ENCODE measurements around the gene BCAP29. TPM values are rescaled to one million over a fixed set of nuclear protein-coding genes. Genes with fewer than 3 reads are reported as not detected.

The BCAP29 gene
- total RNA-seq, 2 donors from 2014 or later: 63.1 to 71.4 TPM

GRCh38 chr7:107666790-107667189 is 86.7 kb downstream of the BCAP29 start:
- no peak overlapping the region for H3K9ac ChIP-seq (ENCODE audit: low read depth in 2 of 2, low read length in 2 of 2)
- no peak overlapping the region for H3K4me3 ChIP-seq
- H3K9me3 ChIP-seq: no peaks in the 10 kb centered on the region
- intact Hi-C loops (cut with DNase I): no loop called here
- H3K4me1 ChIP-seq: no peaks in the 10 kb centered on the region
- DNase-seq: no peak
- H3K36me3 ChIP-seq: no peaks in the 10 kb centered on the region
- no peak overlapping the region for H3K27ac ChIP-seq
- no peak for TF ChIP-seq CTCF (IDR thresholded peaks at IDR 0.05)
- peaks cover 6% of the 10 kb centered on the region for H3K27me3 ChIP-seq

- TF ChIP-seq CTCF (IDR thresholded peaks at IDR 0.05): no peak
- H3K4me1 ChIP-seq: no peaks in the 10 kb centered on the region
These were observed 87.3 kb downstream of the BCAP29 start for GRCh38 chr7:107667341-107667740.

GRCh38 chr7:107668296-107668695 is 88.2 kb downstream of the BCAP29 start:
- no peak overlapping the region for H3K9ac ChIP-seq (ENCODE audit: low read depth in 2 of 2, low read length in 2 of 2)
- no peak overlapping the region for H3K27ac ChIP-seq
- no peak for TF ChIP-seq CTCF (IDR thresholded peaks at IDR 0.05)
- H3K4me3 ChIP-seq: no peak overlapping the region
- intact Hi-C loops (cut with DNase I): no loop called here
- H3K4me1 ChIP-seq: no peaks in the 10 kb centered on the region
- no peaks in the 10 kb centered on the region for H3K27me3 ChIP-seq
- H3K9me3 ChIP-seq: no peaks in the 10 kb centered on the region
- no peaks in the 10 kb centered on the region for H3K36me3 ChIP-seq
- no peak for DNase-seq

More at GRCh38 chr7:107667341-107667740, 87.3 kb downstream of the BCAP29 start:
- H3K36me3 ChIP-seq: no peaks in the 10 kb centered on the region
- peaks cover under 1% of the 10 kb centered on the region for H3K27me3 ChIP-seq
- H3K4me3 ChIP-seq: no peak overlapping the region
- no peaks in the 10 kb centered on the region for H3K9me3 ChIP-seq
- H3K27ac ChIP-seq: no peak overlapping the region
- H3K9ac ChIP-seq (ENCODE audit: low read depth in 2 of 2, low read length in 2 of 2): no peak overlapping the region
- intact Hi-C loops (cut with DNase I): no loop called here
- no peak for DNase-seq

Other genes with a start within 250 kb of the BCAP29 start
- gene GPR22, start 110.2 kb upstream of the BCAP29 start, total RNA-seq: under 1 TPM in 1 of 2 donors, not detected in 1; 0.13 TPM
- 10 to 100 TPM; 43.1 to 46.8 TPM for gene COG5, start 16.3 kb upstream of the BCAP29 start, total RNA-seq
- gene DUS4L, start 16.3 kb upstream of the BCAP29 start, total RNA-seq: 1 to 10 TPM; 3.7 to 5.7 TPM
- gene SLC26A4, start 80.6 kb downstream of the BCAP29 start, total RNA-seq: under 1 TPM; 0.32 to 0.59 TPM
- 10 to 100 TPM; 21.5 to 23.2 TPM for gene CBLL1, start 163.9 kb downstream of the BCAP29 start, total RNA-seq
- 1,000 to 10,000 TPM in 1 of 2 donors, 100 to 1,000 TPM in 1; 973 to 1,169 TPM for gene SLC26A3, start 223.0 kb downstream of the BCAP29 start, total RNA-seq